HG03097 (cell line): ENCODE data around the gene GAB2.
A peak's percentile ranks its signal among the peaks of the same experiment; 100 is the strongest.

Source experiments
- ATAC-seq: cut with Tn5 transposase; IDR thresholded peaks from one replicate; pipeline ENCODE4 v1.9.1; 2021; ENCODE audit not compliant: unreplicated experiment, low FRiP score

The GAB2 gene

GRCh38 chr11:78428266-78428636, 10.6 kb upstream of the GAB2 start:
- ATAC-seq, result no peak

- no peak for ATAC-seq
Measured at GRCh38 chr11:78427615-78428265, 10.1 kb upstream of the GAB2 start.

GRCh38 chr11:78426845-78427244, 9.2 kb upstream of the GAB2 start:
- no peak for ATAC-seq

GRCh38 chr11:78425399-78426070, 7.9 kb upstream of the GAB2 start:
- ATAC-seq, result no peak

GRCh38 chr11:78424334-78425270, 7.0 kb upstream of the GAB2 start:
- peak; percentile 33 for ATAC-seq

GRCh38 chr11:78423241-78423640, 5.6 kb upstream of the GAB2 start:
- ATAC-seq, result no peak

- no peak for ATAC-seq
Measured at GRCh38 chr11:78420796-78421209, 3.2 kb upstream of the GAB2 start.

- no peak for ATAC-seq
Measured at GRCh38 chr11:78420255-78420764, 2.7 kb upstream of the GAB2 start.

- ATAC-seq, result no peak
Measured at GRCh38 chr11:78419327-78419726, 1.7 kb upstream of the GAB2 start.

- ATAC-seq, result no peak
Measured at GRCh38 chr11:78418584-78419211, 1.1 kb upstream of the GAB2 start.

GRCh38 chr11:78417888-78418583, 416 bp upstream of the GAB2 start:
- ATAC-seq, result peak; percentile 42

GRCh38 chr11:78416285-78417174, 1.1 kb downstream of the GAB2 start:
- peak; percentile 39 for ATAC-seq

GRCh38 chr11:78415338-78415737, 2.3 kb downstream of the GAB2 start:
- ATAC-seq, result no peak

- ATAC-seq, result no peak
Measured at GRCh38 chr11:78414321-78415051, 3.1 kb downstream of the GAB2 start.

- no peak for ATAC-seq
Measured at GRCh38 chr11:78408619-78409018, 9.0 kb downstream of the GAB2 start.

GRCh38 chr11:78406568-78407196, 10.9 kb downstream of the GAB2 start:
- no peak for ATAC-seq

GRCh38 chr11:78405805-78406204, 11.8 kb downstream of the GAB2 start:
- no peak for ATAC-seq

- ATAC-seq, result no peak
Measured at GRCh38 chr11:78403781-78404180, 13.8 kb downstream of the GAB2 start.
